ENCODE results near the gene TM9SF3.

TM9SF3 gene

GRCh38 chr10:96570983-96571964 lies 15.5 kb downstream of the TM9SF3 start:
- no peak for DNase-seq (ENCODE audit: low read depth)
- no peak for TF ChIP-seq CTCF (conservative IDR thresholded peaks at IDR 0.05; ENCODE audit: low read length)
- H3K4me3 ChIP-seq (ENCODE audit: low read length), result no peak overlapping the region

- H3K4me3 ChIP-seq (ENCODE audit: low read length), result no peak overlapping the region
- peak; percentile 16 for DNase-seq (ENCODE audit: low read depth)
- no peak for TF ChIP-seq CTCF (conservative IDR thresholded peaks at IDR 0.05; ENCODE audit: low read length)
Observed at GRCh38 chr10:96570511-96570910, 16.3 kb downstream of the TM9SF3 start.

- H3K4me3 ChIP-seq (ENCODE audit: low read length), result no peak overlapping the region
- DNase-seq (ENCODE audit: low read depth), result no peak
- TF ChIP-seq CTCF (conservative IDR thresholded peaks at IDR 0.05; ENCODE audit: low read length), result no peak
Observed at GRCh38 chr10:96568402-96568801, 18.4 kb downstream of the TM9SF3 start.

- DNase-seq (ENCODE audit: low read depth), result peak; percentile 47
- no peak overlapping the region for H3K4me3 ChIP-seq (ENCODE audit: low read length)
- no peak for TF ChIP-seq CTCF (conservative IDR thresholded peaks at IDR 0.05; ENCODE audit: low read length)
Observed at GRCh38 chr10:96565774-96566173, 21.0 kb downstream of the TM9SF3 start.

GRCh38 chr10:96560966-96561887 lies 25.6 kb downstream of the TM9SF3 start:
- TF ChIP-seq CTCF (conservative IDR thresholded peaks at IDR 0.05; ENCODE audit: low read length), result no peak
- no peak overlapping the region for H3K4me3 ChIP-seq (ENCODE audit: low read length)
- DNase-seq (ENCODE audit: low read depth), result no peak

GRCh38 chr10:96560489-96560888 lies 26.3 kb downstream of the TM9SF3 start:
- H3K4me3 ChIP-seq (ENCODE audit: low read length), result no peak overlapping the region
- no peak for TF ChIP-seq CTCF (conservative IDR thresholded peaks at IDR 0.05; ENCODE audit: low read length)
- no peak for DNase-seq (ENCODE audit: low read depth)
